ENCODE measurements around the gene INPP4B.

The INPP4B gene

GRCh38 chr4:142846108-142846728 is at the start of gene INPP4B:
INPP4B (minus strand) TSS chr4:142846301.
- peak; percentile 5 to 15 (median 12) for DNase-seq

- no peak for DNase-seq
Measured at GRCh38 chr4:142893012-142893411, 46.9 kb upstream of the INPP4B start.

- DNase-seq = no peak
Measured at GRCh38 chr4:142886566-142886965, 40.5 kb upstream of the INPP4B start.

GRCh38 chr4:142883040-142883832 is 37.1 kb upstream of the INPP4B start:
- no peak for DNase-seq

- DNase-seq = no peak
Measured at GRCh38 chr4:142882159-142882558, 36.1 kb upstream of the INPP4B start.

- DNase-seq = no peak
Measured at GRCh38 chr4:142881331-142881730, 35.2 kb upstream of the INPP4B start.

GRCh38 chr4:142875117-142875516 is 29.0 kb upstream of the INPP4B start:
- DNase-seq = no peak

GRCh38 chr4:142874684-142875083 is 28.6 kb upstream of the INPP4B start:
- DNase-seq = no peak

- DNase-seq = no peak
Measured at GRCh38 chr4:142866685-142867084, 20.6 kb upstream of the INPP4B start.

GRCh38 chr4:142861351-142861750 is 15.2 kb upstream of the INPP4B start:
- DNase-seq = no peak

- DNase-seq = no peak
Measured at GRCh38 chr4:142858965-142859364, 12.9 kb upstream of the INPP4B start.

- DNase-seq = no peak
Measured at GRCh38 chr4:142858446-142858845, 12.3 kb upstream of the INPP4B start.

GRCh38 chr4:142856576-142856975 is 10.5 kb upstream of the INPP4B start:
- DNase-seq = no peak

- no peak for DNase-seq
Measured at GRCh38 chr4:142850478-142850877, 4.4 kb upstream of the INPP4B start.

- peak; percentile 25 to 49 (median 38) for DNase-seq
Measured at GRCh38 chr4:142846729-142847596, 862 bp upstream of the INPP4B start.

GRCh38 chr4:142845293-142846107 is 601 bp downstream of the INPP4B start:
- peak in 1 of 4 experiments; percentile 24 for DNase-seq

GRCh38 chr4:142844782-142845181 is 1.3 kb downstream of the INPP4B start:
- no peak for DNase-seq

- DNase-seq = no peak
Measured at GRCh38 chr4:142840516-142841123, 5.5 kb downstream of the INPP4B start.

GRCh38 chr4:142838778-142839177 is 7.3 kb downstream of the INPP4B start:
- no peak for DNase-seq

- no peak for DNase-seq
Measured at GRCh38 chr4:142832022-142832421, 14.1 kb downstream of the INPP4B start.

GRCh38 chr4:142826503-142827241 is 19.4 kb downstream of the INPP4B start:
- DNase-seq = no peak
